Neural cell (in vitro differentiated cells): Measurements from ENCODE around the gene GNG13. TPM values are rescaled to one million over a fixed set of nuclear protein-coding genes. Genes with fewer than 3 reads are reported as not detected.

ENCODE experiments used
- H2AFZ ChIP-seq: fragments of 200-600, 300-800 bp; sonication (generic), shearing (Covaris generic); 2 replicates; pipeline ENCODE4 v1.6.0; 2014; ENCODE audit warnings: low read depth, mild to moderate bottlenecking, antibody characterized with exemption, low read length, moderate library complexity
- H3F3A ChIP-seq: fragments of 200-600 bp; shearing (Covaris generic); 2 replicates; pipeline ENCODE4 v1.6.1; 2016; ENCODE audit warnings: mild to moderate bottlenecking, moderate library complexity, mixed read lengths, antibody characterized with exemption, low read length; ENCODE audit not compliant: insufficient read depth, poor library complexity, severe bottlenecking
- H3K27ac ChIP-seq: fragments of 200-600, 300-800 bp; sonication (generic), shearing (Covaris generic); 2 replicates; pipeline ENCODE4 v1.5.1; 2014; ENCODE audit warnings: mild to moderate bottlenecking, low read length, moderate library complexity
- H3K27me3 ChIP-seq: fragments of 300-800, 200-600 bp; sonication (generic), shearing (Covaris generic); 2 replicates; pipeline ENCODE4 v1.6.0; 2014; ENCODE audit warnings: mild to moderate bottlenecking, low read depth, low read length, moderate library complexity; ENCODE audit not compliant: insufficient read depth
- H3K36me3 ChIP-seq: fragments of 300-800, 200-600 bp; sonication (generic), shearing (Covaris generic); 2 replicates; pipeline ENCODE4 v1.5.1; 2014; ENCODE audit warnings: mild to moderate bottlenecking, antibody characterized with exemption, low read length, moderate library complexity; ENCODE audit not compliant: insufficient read depth
- H3K4me2 ChIP-seq: fragments of 300-800, 200-600 bp; sonication (generic), shearing (Covaris generic); 2 replicates; pipeline ENCODE4 v1.6.0; 2014; ENCODE audit warnings: mild to moderate bottlenecking, low read length
- H3K4me3 ChIP-seq: fragments of 300-800, 200-600 bp; sonication (generic), shearing (Covaris generic); 2 replicates; pipeline ENCODE4 v1.5.1; 2014; ENCODE audit warnings: mild to moderate bottlenecking, low read length, moderate library complexity
- H3K79me2 ChIP-seq: fragments of 200-600 bp; shearing (Covaris generic); replicated peaks from 2 replicates; pipeline ENCODE4 v1.6.0; 2014; ENCODE audit warnings: mild to moderate bottlenecking, low read length, moderate library complexity; ENCODE audit not compliant: insufficient read depth
- H3K9ac ChIP-seq: fragments of 300-800, 200-600 bp; sonication (generic), shearing (Covaris generic); 2 replicates; pipeline ENCODE4 v1.6.1; 2016; ENCODE audit warnings: mild to moderate bottlenecking, low read length, mixed read lengths
- H3K9me2 ChIP-seq: fragments of 200-600 bp; shearing (Covaris generic); 2 replicates; pipeline ENCODE4 v1.6.1; 2016; ENCODE audit warnings: mild to moderate bottlenecking, low read length, mixed read lengths; ENCODE audit not compliant: insufficient read depth
- H3K9me3 ChIP-seq: fragments of 200-600, 300-800 bp; sonication (generic), shearing (Covaris generic); 2 replicates; pipeline ENCODE4 v1.6.1; 2016; ENCODE audit warnings: mild to moderate bottlenecking, mixed run types, low read length, moderate library complexity, mixed read lengths
- H4K20me1 ChIP-seq: fragments of 200-600 bp; shearing (Covaris generic); 2 replicates; pipeline ENCODE4 v1.6.1; 2016; ENCODE audit warnings: mild to moderate bottlenecking, mixed run types; ENCODE audit not compliant: insufficient read depth
- EP300 ChIP-seq: fragments of 450-650 bp; conservative IDR thresholded peaks from 2 replicates; pipeline ENCODE4 v1.6.1; 2014; ENCODE audit warnings: antibody characterized with exemption, mild to moderate bottlenecking, moderate library complexity; ENCODE audit not compliant: poor library complexity, severe bottlenecking
- EZH2 ChIP-seq: fragments of 200-600, 300-800 bp; shearing (Covaris generic), sonication (generic); IDR thresholded peaks from 2 replicates; pipeline ENCODE4 v1.6.1; 2014; ENCODE audit warnings: antibody characterized with exemption, low read length, borderline replicate concordance, mild to moderate bottlenecking; ENCODE audit not compliant: insufficient read depth, poor library complexity, severe bottlenecking
- MXI1 ChIP-seq: fragments of 450-650 bp; conservative IDR thresholded peaks from 2 replicates; pipeline ENCODE4 v1.6.1; 2014; ENCODE audit warnings: antibody characterized with exemption, mild to moderate bottlenecking; ENCODE audit not compliant: poor library complexity, severe bottlenecking
- POLR2AphosphoS5 ChIP-seq: IDR thresholded peaks from 2 replicates; pipeline ENCODE4 v1.6.1; 2012
- RAD21 ChIP-seq: fragments of 450-650 bp; conservative IDR thresholded peaks from 2 replicates; pipeline ENCODE4 v1.6.1; 2014; ENCODE audit warnings: antibody characterized with exemption, mild to moderate bottlenecking, moderate library complexity
- SMC3 ChIP-seq: fragments of 450-650 bp; conservative IDR thresholded peaks from 2 replicates; pipeline ENCODE4 v1.6.1; 2014; ENCODE audit warnings: antibody characterized with exemption, mild to moderate bottlenecking, moderate library complexity; ENCODE audit not compliant: poor library complexity
- TAF1 ChIP-seq: IDR thresholded peaks from 2 replicates; pipeline ENCODE4 v1.6.1; 2012; ENCODE audit warnings: low read depth
- polyA plus RNA-seq: library from polyadenylated mRNA; depleted of rRNA; stranded (reverse); fragments of >200 nt; gene quantifications from 2 replicates; pipeline ENCODE4 v1.2.3, GENCODE V29; 2014
- TF ChIP-seq, protein P1 (sequence below): IDR thresholded peaks from 2 replicates; pipeline ENCODE4 v1.6.1; 2012; ENCODE audit warnings: borderline replicate concordance
- TF ChIP-seq, protein P2 (sequence below): fragments of 450-650 bp; IDR thresholded peaks from 2 replicates; pipeline ENCODE4 v1.5.1; 2014; ENCODE audit warnings: antibody characterized with exemption, mild to moderate bottlenecking, moderate library complexity; ENCODE audit not compliant: poor library complexity, severe bottlenecking

Gene GNG13
- polyA plus RNA-seq, 1 donor from 2014 or later = not detected

GRCh38 chr16:817001-817906 lies 16.7 kb upstream of the GNG13 start:
- no peak overlapping the region for H2AFZ ChIP-seq
- H3K27ac ChIP-seq = no peak overlapping the region
- no peaks in the 10 kb centered on the region for H3K9me3 ChIP-seq
- H3K4me2 ChIP-seq = no peak overlapping the region
- no peaks in the 10 kb centered on the region for H4K20me1 ChIP-seq
- H3F3A ChIP-seq = no peaks in the 10 kb centered on the region
- no peaks in the 10 kb centered on the region for H3K9me2 ChIP-seq
- H3K9ac ChIP-seq = no peak overlapping the region
- H3K27me3 ChIP-seq = no peaks in the 10 kb centered on the region
- H3K4me3 ChIP-seq = no peak overlapping the region
- no peak for TF ChIP-seq RAD21
- TF ChIP-seq MXI1 = no peak
- TF ChIP-seq, protein P1, sequence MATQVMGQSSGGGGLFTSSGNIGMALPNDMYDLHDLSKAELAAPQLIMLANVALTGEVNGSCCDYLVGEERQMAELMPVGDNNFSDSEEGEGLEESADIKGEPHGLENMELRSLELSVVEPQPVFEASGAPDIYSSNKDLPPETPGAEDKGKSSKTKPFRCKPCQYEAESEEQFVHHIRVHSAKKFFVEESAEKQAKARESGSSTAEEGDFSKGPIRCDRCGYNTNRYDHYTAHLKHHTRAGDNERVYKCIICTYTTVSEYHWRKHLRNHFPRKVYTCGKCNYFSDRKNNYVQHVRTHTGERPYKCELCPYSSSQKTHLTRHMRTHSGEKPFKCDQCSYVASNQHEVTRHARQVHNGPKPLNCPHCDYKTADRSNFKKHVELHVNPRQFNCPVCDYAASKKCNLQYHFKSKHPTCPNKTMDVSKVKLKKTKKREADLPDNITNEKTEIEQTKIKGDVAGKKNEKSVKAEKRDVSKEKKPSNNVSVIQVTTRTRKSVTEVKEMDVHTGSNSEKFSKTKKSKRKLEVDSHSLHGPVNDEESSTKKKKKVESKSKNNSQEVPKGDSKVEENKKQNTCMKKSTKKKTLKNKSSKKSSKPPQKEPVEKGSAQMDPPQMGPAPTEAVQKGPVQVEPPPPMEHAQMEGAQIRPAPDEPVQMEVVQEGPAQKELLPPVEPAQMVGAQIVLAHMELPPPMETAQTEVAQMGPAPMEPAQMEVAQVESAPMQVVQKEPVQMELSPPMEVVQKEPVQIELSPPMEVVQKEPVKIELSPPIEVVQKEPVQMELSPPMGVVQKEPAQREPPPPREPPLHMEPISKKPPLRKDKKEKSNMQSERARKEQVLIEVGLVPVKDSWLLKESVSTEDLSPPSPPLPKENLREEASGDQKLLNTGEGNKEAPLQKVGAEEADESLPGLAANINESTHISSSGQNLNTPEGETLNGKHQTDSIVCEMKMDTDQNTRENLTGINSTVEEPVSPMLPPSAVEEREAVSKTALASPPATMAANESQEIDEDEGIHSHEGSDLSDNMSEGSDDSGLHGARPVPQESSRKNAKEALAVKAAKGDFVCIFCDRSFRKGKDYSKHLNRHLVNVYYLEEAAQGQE = no peak
- TF ChIP-seq, protein P2, sequence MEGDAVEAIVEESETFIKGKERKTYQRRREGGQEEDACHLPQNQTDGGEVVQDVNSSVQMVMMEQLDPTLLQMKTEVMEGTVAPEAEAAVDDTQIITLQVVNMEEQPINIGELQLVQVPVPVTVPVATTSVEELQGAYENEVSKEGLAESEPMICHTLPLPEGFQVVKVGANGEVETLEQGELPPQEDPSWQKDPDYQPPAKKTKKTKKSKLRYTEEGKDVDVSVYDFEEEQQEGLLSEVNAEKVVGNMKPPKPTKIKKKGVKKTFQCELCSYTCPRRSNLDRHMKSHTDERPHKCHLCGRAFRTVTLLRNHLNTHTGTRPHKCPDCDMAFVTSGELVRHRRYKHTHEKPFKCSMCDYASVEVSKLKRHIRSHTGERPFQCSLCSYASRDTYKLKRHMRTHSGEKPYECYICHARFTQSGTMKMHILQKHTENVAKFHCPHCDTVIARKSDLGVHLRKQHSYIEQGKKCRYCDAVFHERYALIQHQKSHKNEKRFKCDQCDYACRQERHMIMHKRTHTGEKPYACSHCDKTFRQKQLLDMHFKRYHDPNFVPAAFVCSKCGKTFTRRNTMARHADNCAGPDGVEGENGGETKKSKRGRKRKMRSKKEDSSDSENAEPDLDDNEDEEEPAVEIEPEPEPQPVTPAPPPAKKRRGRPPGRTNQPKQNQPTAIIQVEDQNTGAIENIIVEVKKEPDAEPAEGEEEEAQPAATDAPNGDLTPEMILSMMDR = no peak
- no peak for TF ChIP-seq TAF1
- no peak for TF ChIP-seq EZH2
- no peak for TF ChIP-seq SMC3
- no peak for TF ChIP-seq POLR2AphosphoS5
- no peak for TF ChIP-seq EP300
- no peaks in the 10 kb centered on the region for H3K36me3 ChIP-seq
- H3K79me2 ChIP-seq = no peaks in the 10 kb centered on the region

DNA sequence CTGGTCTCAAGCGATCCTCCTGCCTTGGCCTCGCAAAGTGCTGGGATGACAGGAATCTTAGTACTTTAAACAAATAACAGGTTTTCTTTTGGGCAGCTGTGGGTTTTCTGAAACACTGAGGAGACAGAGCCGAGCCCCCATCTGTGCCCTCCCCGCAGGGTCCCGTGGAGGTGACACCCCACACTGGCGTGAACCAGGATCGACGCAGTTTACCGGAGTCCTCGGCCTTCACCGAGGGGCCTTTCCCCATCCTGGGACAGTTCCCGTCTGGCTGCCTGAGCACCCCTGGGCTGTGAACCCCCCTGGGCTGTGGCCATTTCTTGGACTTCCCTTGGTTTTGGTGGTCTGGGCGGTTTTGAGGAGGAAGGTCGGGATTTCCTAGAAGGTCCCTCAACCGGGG lies 15.3 kb upstream of the GNG13 start:
- Histone ChIP-seq H3K36me3 (no peaks in the 10 kb centered on the region), H4K20me1 (no peaks in the 10 kb centered on the region), H3K9me2 (no peaks in the 10 kb centered on the region), H3K4me2 (no peak overlapping the region), H3K4me3 (no peak overlapping the region), H3K27ac (no peak overlapping the region), H3K27me3 (no peaks in the 10 kb centered on the region), H3K9me3 (no peaks in the 10 kb centered on the region), H2AFZ (no peak overlapping the region), H3K9ac (no peak overlapping the region), H3K79me2 (no peaks in the 10 kb centered on the region), H3F3A (no peaks in the 10 kb centered on the region)
- TF ChIP-seq MXI1 = no peak
- no peak for TF ChIP-seq RAD21
- no peak for TF ChIP-seq EP300
